Panc1 (cell line): Measurements from ENCODE around the gene ZKSCAN1. TPM values are rescaled to one million over a fixed set of nuclear protein-coding genes. Genes with fewer than 3 reads are reported as not detected.

Experiments used
- ATAC-seq: fragments of 200-7000 bp; cut with Tn5 transposase; 2 replicates; pipeline ENCODE4 v1.9.1; 2020; ENCODE audit warnings: mild to moderate bottlenecking, moderate library complexity
- BruUV-seq: library from RNA; stranded (reverse); fragments of 400-500 nt; replicated peaks from 2 replicates; lab custom pipeline; 2021; lab: Mats Ljungman, UMichigan
- CTCF ChIA-PET: fragments of 300-600 bp; sonication (Branson Sonifier 250); formaldehyde crosslinking; loops from one replicate; lab custom pipeline; 2022; ENCODE audit warnings: antibody characterized with exemption; lab: Charles Lee
- POLR2A ChIA-PET: fragments of 300-600 bp; sonication (Branson Sonifier 250); formaldehyde crosslinking; loops from one replicate; lab custom pipeline; 2022; ENCODE audit warnings: antibody characterized with exemption; lab: Charles Lee
- DNase-seq: peaks from one replicate; pipeline ENCODE4 v3.0.0-alpha.2; 2010; ENCODE audit warnings: low read depth, low spot score
- H3K27ac ChIP-seq: 2 replicates; pipeline ENCODE4 v1.5.1; 2011; ENCODE audit warnings: mild to moderate bottlenecking, low read length, inconsistent platforms
- H3K27me3 ChIP-seq: fragments of 200-500 bp; sonication (Bioruptor generic); 2 replicates; pipeline ENCODE4 v1.6.0; 2014; ENCODE audit warnings: low read length, inconsistent platforms; ENCODE audit not compliant: control insufficient read depth, insufficient read depth
- H3K36me3 ChIP-seq: fragments of 200-500 bp; sonication (Bioruptor generic); 2 replicates; pipeline ENCODE4 v1.5.1; 2014; ENCODE audit warnings: inconsistent platforms, mild to moderate bottlenecking, low read length, moderate library complexity; ENCODE audit not compliant: control insufficient read depth, insufficient read depth
- H3K4me1 ChIP-seq: 2 replicates; pipeline ENCODE4 v1.5.1; 2011; ENCODE audit warnings: inconsistent platforms, mild to moderate bottlenecking, low read length, moderate library complexity; ENCODE audit not compliant: control insufficient read depth, insufficient read depth
- H3K4me3 ChIP-seq, 2 experiments: 2 replicates each; pipeline ENCODE4 v1.5.1; 2011 to 2012; ENCODE audit warnings: low read depth in 2 of 2, low read length in 2 of 2, mild to moderate bottlenecking in 2 of 2, inconsistent platforms in 1 of 2, moderate library complexity in 1 of 2
- H3K9me3 ChIP-seq: fragments of 200-500 bp; sonication (Bioruptor generic); 2 replicates; pipeline ENCODE4 v1.5.1; 2014; ENCODE audit warnings: low read depth, mild to moderate bottlenecking, inconsistent platforms, low read length, moderate library complexity; ENCODE audit not compliant: control insufficient read depth, insufficient read depth
- CTCF ChIP-seq: fragments of 450-650 bp; IDR thresholded peaks from 2 replicates; pipeline ENCODE4 v1.5.1; 2017; ENCODE audit warnings: mild to moderate bottlenecking
- POLR2AphosphoS5 ChIP-seq: IDR thresholded peaks from 2 replicates; pipeline ENCODE4 v1.6.1; 2012; ENCODE audit warnings: mild to moderate bottlenecking, low read depth, low read length, moderate library complexity
- REST ChIP-seq, 2 experiments: IDR thresholded peaks; 2 replicates each; pipeline ENCODE4 v1.6.1; 2011 to 2012; ENCODE audit warnings: low read depth in 2 of 2, control low read depth in 1 of 2, low read length in 1 of 2, mild to moderate bottlenecking in 1 of 2, moderate library complexity in 1 of 2; ENCODE audit not compliant: insufficient read depth in 1 of 2
- SIN3A ChIP-seq: IDR thresholded peaks from 2 replicates; pipeline ENCODE4 v1.6.1; 2012; ENCODE audit warnings: low read depth, mild to moderate bottlenecking, low read length, moderate library complexity, borderline replicate concordance; ENCODE audit not compliant: insufficient read depth
- TCF7L2 ChIP-seq: IDR thresholded peaks from 2 replicates; pipeline ENCODE4 v1.6.1; 2011; ENCODE audit warnings: mild to moderate bottlenecking, low read depth, low read length, inconsistent platforms
- in situ Hi-C: cut with HindIII; loops from 2 replicates; pipeline ENCODE4 v1.10.0; 2016; ENCODE audit warnings: low sequenced_read_pairs, low pct_unique_long_range_greater_than_20kb
- intact Hi-C: fragments of 100-400 bp; cut with micrococcal nuclease; formaldehyde crosslinking; loops from one replicate; pipeline ENCODE4 v1.10.0; 2022; ENCODE audit not compliant: unreplicated experiment
- total RNA-seq: library from RNA; stranded (reverse); gene quantifications from one replicate; pipeline ENCODE4 v1.2.1, GENCODE V29; 2021; ENCODE audit not compliant: unreplicated experiment

ZKSCAN1 gene
- total RNA-seq, 1 experiment from 2014 or later: 55.5 TPM

GRCh38 chr7:100088621-100089457, 73.4 kb downstream of the ZKSCAN1 start, which contains the start of gene COPS6:
Gene COPS6 (plus strand): TSS chr7:100088969. CDS start chr7:100088991, 22 bp downstream.
- CTCF ChIA-PET: no interaction called here
- H3K9me3 ChIP-seq: no peaks in the 10 kb centered on the region
- peaks cover 27% of the 10 kb centered on the region for H3K4me1 ChIP-seq
- BruUV-seq: no TSS peak
- H3K27me3 ChIP-seq: no peaks in the 10 kb centered on the region
- TF ChIP-seq TCF7L2 (no peak), SIN3A (peak; percentile 82; the same call in 1 of the 2 replicates), POLR2AphosphoS5 (peak; percentile 94), CTCF (no peak), REST (IDR thresholded peaks at IDR 0.05; ENCODE audit: insufficient read depth in 1 of 2, low read depth in 2 of 2, low read length in 1 of 2) (no peak)
- intact Hi-C loops (loop anchor here (10.0 kb wide), 1 partner anchor 94 kb away; no protein-coding TSS in a partner anchor), in situ Hi-C loops (no loop called here)
- POLR2A ChIA-PET: interaction anchor here (1.2 kb wide), 1 partner anchor 11 kb away, joined by 4 read pairs; no protein-coding TSS in a partner anchor
- H3K36me3 ChIP-seq: peaks cover 3% of the 10 kb centered on the region
- peak within 1 kb of the TSS; percentile 81 to 84 for H3K4me3 ChIP-seq
- peak within 1 kb of the TSS; percentile 96 for H3K27ac ChIP-seq
- ATAC-seq (peak; percentile 63), DNase-seq (no peak)

- DNase-seq (no peak), ATAC-seq (no peak)
- intact Hi-C loops: loop anchor here (10.0 kb wide), 1 partner anchor 95 kb away; no protein-coding TSS in a partner anchor
- ChIA-PET POLR2A (interaction anchor here (0.6 kb wide), 1 partner anchor 12 kb away, joined by 3 read pairs; the partner anchor contains the start of genes AP4M1 and MCM7), CTCF (no interaction called here)
- TF ChIP-seq POLR2AphosphoS5 (no peak), SIN3A (no peak), REST (IDR thresholded peaks at IDR 0.05; ENCODE audit: insufficient read depth in 1 of 2, low read depth in 2 of 2, low read length in 1 of 2) (no peak), CTCF (no peak), TCF7L2 (no peak)
- H3K27ac ChIP-seq: peak overlapping the region; percentile 96
- H3K27me3 ChIP-seq: no peaks in the 10 kb centered on the region
- peak overlapping the region; percentile 81 to 84 for H3K4me3 ChIP-seq
- peaks cover 30% of the 10 kb centered on the region for H3K4me1 ChIP-seq
- no TSS peak for BruUV-seq
- H3K36me3 ChIP-seq: peaks cover 9% of the 10 kb centered on the region
- no peaks in the 10 kb centered on the region for H3K9me3 ChIP-seq
- in situ Hi-C loops: no loop called here
Measured at GRCh38 chr7:100089458-100090196, 74.2 kb downstream of the ZKSCAN1 start.
